Activated T-helper 1 cell treated with Interleukin-2 at 50 U/mL for 16 hours (primary cell): Measurements from ENCODE around the gene ZFP90.
A peak's percentile ranks its signal among the peaks of the same experiment; 100 is the strongest.
"Not testable (repeated sequence)": the region's sequence is repeated elsewhere in the genome, so short reads cannot be mapped to it uniquely, and the experiment has no call there.

ENCODE experiments used
- DNase-seq: peaks from one replicate; pipeline ENCODE4 v3.0.0-alpha.2; 2020; ENCODE audit warnings: low read depth

Gene ZFP90

GRCh38 chr16:68517606-68518166 lies 21.4 kb upstream of the ZFP90 start:
- no peak for DNase-seq

- DNase-seq, result no peak
These were observed 19.8 kb upstream of the ZFP90 start for GRCh38 chr16:68519225-68519745.

GRCh38 chr16:68520649-68521086 lies 18.4 kb upstream of the ZFP90 start:
- DNase-seq, result peak; percentile 72

GRCh38 chr16:68524069-68524820 lies 14.8 kb upstream of the ZFP90 start:
- DNase-seq, result no peak

- DNase-seq, result no peak
These were observed 12.8 kb upstream of the ZFP90 start for GRCh38 chr16:68526143-68526781.

- no peak for DNase-seq
These were observed 12.3 kb upstream of the ZFP90 start for GRCh38 chr16:68526782-68527145.

GRCh38 chr16:68528233-68528632 lies 10.9 kb upstream of the ZFP90 start:
- DNase-seq, result no peak

- DNase-seq, result peak; percentile 80
These were observed 10.3 kb upstream of the ZFP90 start for GRCh38 chr16:68528686-68529379.

- no peak for DNase-seq
These were observed 9.5 kb upstream of the ZFP90 start for GRCh38 chr16:68529608-68529930.

- DNase-seq, result peak; percentile 80
These were observed 9.0 kb upstream of the ZFP90 start for GRCh38 chr16:68529931-68530701.

- DNase-seq, result no peak
These were observed 5.2 kb upstream of the ZFP90 start for GRCh38 chr16:68533937-68534336.

GRCh38 chr16:68535331-68535730 lies 3.8 kb upstream of the ZFP90 start:
- DNase-seq, result no peak

- no peak for DNase-seq
These were observed 684 bp downstream of the ZFP90 start for GRCh38 chr16:68539711-68540239.

- DNase-seq, result no peak
These were observed 9.9 kb downstream of the ZFP90 start for GRCh38 chr16:68548947-68549346.

- DNase-seq, result no peak
These were observed 14.1 kb downstream of the ZFP90 start for GRCh38 chr16:68553186-68553585.

GRCh38 chr16:68560341-68560740 lies 21.2 kb downstream of the ZFP90 start:
- DNase-seq, result not testable (repeated sequence)

- no peak for DNase-seq
These were observed 24.7 kb downstream of the ZFP90 start for GRCh38 chr16:68563631-68564381.

- DNase-seq, result no peak
These were observed 25.4 kb downstream of the ZFP90 start for GRCh38 chr16:68564382-68564985.

- DNase-seq, result no peak
These were observed 35.4 kb downstream of the ZFP90 start for GRCh38 chr16:68574479-68574878.

GRCh38 chr16:68575082-68575481 lies 36.0 kb downstream of the ZFP90 start:
- DNase-seq, result no peak
